Testis (tissue), 2 donors: ENCODE results near the gene ZMIZ2.

Experiments
- POLR2A ChIP-seq: fragments of 450-650 bp; IDR thresholded peaks from one replicate; pipeline ENCODE4 v1.6.1; 2017; ENCODE audit warnings: antibody characterized with exemption, mild to moderate bottlenecking, moderate library complexity
- TF ChIP-seq, protein P1 (sequence below), 3 experiments: fragments of 450-650 bp in 2 of 3; fragments of 200-600 bp in 1 of 3; sonication (generic) in 1 of 3; IDR thresholded peaks; one replicate each; pipeline ENCODE4 v1.5.1; 2016 to 2019; ENCODE audit warnings: antibody characterized with exemption in 3 of 3, mild to moderate bottlenecking in 2 of 3, moderate library complexity in 1 of 3

DNA sequence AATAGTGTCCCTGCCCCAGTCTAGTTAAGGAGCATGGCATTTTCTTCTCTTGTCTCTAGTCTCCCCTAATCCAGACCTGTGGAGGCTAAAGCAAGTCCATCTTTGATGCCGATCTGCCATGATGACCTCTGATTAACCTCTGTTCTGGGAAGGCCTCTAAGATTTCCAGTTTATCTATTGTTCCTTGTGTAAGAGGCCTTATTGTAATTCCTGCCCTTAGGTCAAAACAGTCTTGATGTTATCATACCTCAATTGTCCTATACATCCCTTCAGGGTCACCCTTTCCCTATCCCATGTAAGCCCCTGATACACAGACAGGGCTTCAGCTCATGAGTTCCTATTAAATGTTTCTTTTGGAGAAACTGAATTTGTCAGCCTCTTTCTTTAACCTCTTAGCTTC is 4.9 kb upstream of the ZMIZ2 start:
- TF ChIP-seq POLR2A, result no peak
- TF ChIP-seq, protein P1, sequence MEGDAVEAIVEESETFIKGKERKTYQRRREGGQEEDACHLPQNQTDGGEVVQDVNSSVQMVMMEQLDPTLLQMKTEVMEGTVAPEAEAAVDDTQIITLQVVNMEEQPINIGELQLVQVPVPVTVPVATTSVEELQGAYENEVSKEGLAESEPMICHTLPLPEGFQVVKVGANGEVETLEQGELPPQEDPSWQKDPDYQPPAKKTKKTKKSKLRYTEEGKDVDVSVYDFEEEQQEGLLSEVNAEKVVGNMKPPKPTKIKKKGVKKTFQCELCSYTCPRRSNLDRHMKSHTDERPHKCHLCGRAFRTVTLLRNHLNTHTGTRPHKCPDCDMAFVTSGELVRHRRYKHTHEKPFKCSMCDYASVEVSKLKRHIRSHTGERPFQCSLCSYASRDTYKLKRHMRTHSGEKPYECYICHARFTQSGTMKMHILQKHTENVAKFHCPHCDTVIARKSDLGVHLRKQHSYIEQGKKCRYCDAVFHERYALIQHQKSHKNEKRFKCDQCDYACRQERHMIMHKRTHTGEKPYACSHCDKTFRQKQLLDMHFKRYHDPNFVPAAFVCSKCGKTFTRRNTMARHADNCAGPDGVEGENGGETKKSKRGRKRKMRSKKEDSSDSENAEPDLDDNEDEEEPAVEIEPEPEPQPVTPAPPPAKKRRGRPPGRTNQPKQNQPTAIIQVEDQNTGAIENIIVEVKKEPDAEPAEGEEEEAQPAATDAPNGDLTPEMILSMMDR (IDR thresholded peaks at IDR 0.05), result no peak
